HepG2 (cell line): ENCODE data around the gene TCEAL3. TPM values are rescaled to one million over a fixed set of nuclear protein-coding genes. Genes with fewer than 3 reads are reported as not detected.
A peak's percentile ranks its signal among the peaks of the same experiment; 100 is the strongest.

ENCODE experiments used
- CTCF ChIP-seq: sonication (generic); formaldehyde crosslinking; IDR thresholded peaks from 2 replicates; pipeline ENCODE4 v1.5.0; 2020; ENCODE audit warnings: mild to moderate bottlenecking, missing genetic modification reagents, moderate library complexity
- HMGXB4 ChIP-seq, 2 experiments: sonication (generic) in 1 of 2; formaldehyde crosslinking in 1 of 2; IDR thresholded peaks; 2 replicates each; pipeline versions ENCODE4 v1.4.0 to v1.6.1; 2018 to 2020; ENCODE audit warnings: missing genetic modification reagents in 2 of 2, borderline replicate concordance in 1 of 2, low read depth in 1 of 2, mild to moderate bottlenecking in 1 of 2, missing biosample characterization in 1 of 2
- HNRNPLL ChIP-seq: fragments of 200-400 bp; formaldehyde crosslinking; IDR thresholded peaks from 2 replicates; pipeline ENCODE4 v1.6.1; 2017; ENCODE audit warnings: mild to moderate bottlenecking, low read depth, low read length; ENCODE audit not compliant: poor library complexity, severe bottlenecking
- HOXA3 ChIP-seq: sonication (generic); formaldehyde crosslinking; IDR thresholded peaks from 2 replicates; pipeline ENCODE4 v1.5.0; 2020; ENCODE audit warnings: missing genetic modification reagents
- NR2F6 ChIP-seq, 2 experiments: IDR thresholded peaks; 2 replicates each; pipeline ENCODE4 v1.6.1; 2016; ENCODE audit warnings: antibody characterized with exemption in 1 of 2, mild to moderate bottlenecking in 1 of 2
- PCBP1 ChIP-seq: fragments of 200-400 bp; formaldehyde crosslinking; IDR thresholded peaks from 2 replicates; pipeline ENCODE4 v1.6.1; 2017; ENCODE audit warnings: mild to moderate bottlenecking, low read depth, low read length, borderline replicate concordance
- POLR2A ChIP-seq, 2 experiments: IDR thresholded peaks; 2 replicates each; pipeline ENCODE4 v1.6.1; 2011; ENCODE audit warnings: low read depth in 2 of 2, low read length in 2 of 2, mild to moderate bottlenecking in 1 of 2, moderate library complexity in 1 of 2; ENCODE audit not compliant: insufficient read depth in 1 of 2
- RARA ChIP-seq: IDR thresholded peaks from 2 replicates; pipeline ENCODE4 v1.6.1; 2016; ENCODE audit warnings: missing genetic modification reagents, missing compliant biosample characterization
- RBAK ChIP-seq: sonication (generic); formaldehyde crosslinking; IDR thresholded peaks from 2 replicates; pipeline ENCODE4 v1.5.1; 2020; ENCODE audit warnings: mild to moderate bottlenecking, missing genetic modification reagents
- SAP130 ChIP-seq: IDR thresholded peaks from 2 replicates; pipeline ENCODE4 v1.6.1; 2016; ENCODE audit warnings: low read depth
- SATB2 ChIP-seq: sonication (generic); formaldehyde crosslinking; IDR thresholded peaks from 2 replicates; pipeline ENCODE4 v1.5.0; 2020; ENCODE audit warnings: missing genetic modification reagents
- SP5 ChIP-seq: IDR thresholded peaks from 2 replicates; pipeline ENCODE4 v1.6.1; 2016; ENCODE audit warnings: low read depth, borderline replicate concordance
- TAF1 ChIP-seq: sonication (generic); formaldehyde crosslinking; IDR thresholded peaks from 2 replicates; pipeline ENCODE4 v1.4.0; 2020; ENCODE audit warnings: missing genetic modification reagents
- ZBTB14 ChIP-seq: sonication (generic); formaldehyde crosslinking; IDR thresholded peaks from 2 replicates; pipeline ENCODE4 v1.4.0; 2020; ENCODE audit warnings: missing genetic modification reagents
- ZBTB7B ChIP-seq: sonication (generic); formaldehyde crosslinking; IDR thresholded peaks from 2 replicates; pipeline ENCODE4 v1.4.0; 2020; ENCODE audit warnings: missing genetic modification reagents
- ZFP36L1 ChIP-seq: sonication (generic); formaldehyde crosslinking; IDR thresholded peaks from 2 replicates; pipeline ENCODE4 v1.8.0; 2022; ENCODE audit warnings: mild to moderate bottlenecking, missing genetic modification reagents, moderate library complexity
- ZFY ChIP-seq: sonication (generic); formaldehyde crosslinking; IDR thresholded peaks from 2 replicates; pipeline ENCODE4 v1.4.0; 2020; ENCODE audit warnings: missing genetic modification reagents
- ZNF263 ChIP-seq: sonication (generic); formaldehyde crosslinking; IDR thresholded peaks from 2 replicates; pipeline ENCODE4 v1.4.0; 2020; ENCODE audit warnings: missing genetic modification reagents
- ZNF317 ChIP-seq: sonication (generic); formaldehyde crosslinking; IDR thresholded peaks from 2 replicates; pipeline ENCODE4 v1.5.0; 2020; ENCODE audit warnings: mild to moderate bottlenecking, missing genetic modification reagents
- ZNF563 ChIP-seq: sonication (generic); formaldehyde crosslinking; IDR thresholded peaks from 2 replicates; pipeline ENCODE4 v1.8.0; 2022; ENCODE audit warnings: mild to moderate bottlenecking, moderate library complexity, missing genetic modification reagents
- ZNF639 ChIP-seq: conservative IDR thresholded peaks from 2 replicates; pipeline ENCODE4 v1.6.1; 2018; ENCODE audit warnings: missing genetic modification reagents
- ZNF670 ChIP-seq: sonication (generic); formaldehyde crosslinking; IDR thresholded peaks from 2 replicates; pipeline ENCODE4 v1.8.0; 2022; ENCODE audit warnings: mild to moderate bottlenecking, missing genetic modification reagents, borderline replicate concordance
- ZNF773 ChIP-seq: sonication (generic); formaldehyde crosslinking; IDR thresholded peaks from 2 replicates; pipeline ENCODE4 v1.4.0; 2020; ENCODE audit warnings: missing genetic modification reagents, borderline replicate concordance
- polyA plus RNA-seq, 8 experiments: library from polyadenylated mRNA; depleted of rRNA in 3 of 8; stranded (reverse) in 7 of 8; unstranded in 1 of 8; fragments of >200 nt; fragmentation: Illumina TruSeq in 4 of 8; extraction: Trizol in 4 of 8; gene quantifications; 2 replicates each; pipeline versions ENCODE4 v1.2.1 to v1.2.3, GENCODE V29; 2011 to 2016; ENCODE audit warnings: low read depth in 4 of 8, missing spikeins in 1 of 8, mixed read lengths in 1 of 8; ENCODE audit not compliant: insufficient read depth in 1 of 8
- total RNA-seq, 5 experiments: library from RNA; depleted of rRNA; stranded (reverse); fragments of >200 nt; fragmentation: Illumina TruSeq; extraction: Trizol; gene quantifications; 2 replicates each; pipeline ENCODE4 v1.2.3, GENCODE V29; 2016; ENCODE audit warnings: low read depth in 1 of 5

TCEAL3 gene
- total and polyA plus RNA-seq, 2 of the 13 experiments (the other 11 are each of a cell fraction or from before 2014, with no cell fraction given): 0.09 to 0.12 TPM

- TF ChIP-seq SP5 (CRISPR knock-in tag) (0 out of 2 replicates have a peak, but pooled peaks have one; percentile 41), ZBTB7B (CRISPR knock-in tag) (no peak), ZFP36L1 (CRISPR knock-in tag) (no peak), ZNF773 (CRISPR knock-in tag) (no peak), ZBTB14 (CRISPR knock-in tag) (no peak), POLR2A (IDR thresholded peaks at IDR 0.05; ENCODE audit: insufficient read depth in 1 of 2, low read depth in 2 of 2, low read length in 2 of 2) (peak in 1 of 2 experiments; percentile 74; a peak in 2 of 4 replicates), SAP130 (CRISPR knock-in tag) (peak; percentile 59), ZNF670 (CRISPR knock-in tag) (no peak), HOXA3 (CRISPR knock-in tag) (peak; percentile 52; the same call in 1 of the 2 replicates), CTCF (CRISPR knock-in tag) (peak; percentile 67), NR2F6 (IDR thresholded peaks at IDR 0.05) (no peak), NR2F6 (CRISPR knock-in tag; IDR thresholded peaks at IDR 0.05) (no peak), ZNF639 (CRISPR knock-in tag) (no peak), SATB2 (CRISPR knock-in tag) (no peak), PCBP1 (0 out of 2 replicates have a peak, but pooled peaks have one; percentile 53), ZFY (CRISPR knock-in tag) (peak; percentile 90), HNRNPLL (no peak), ZNF317 (CRISPR knock-in tag) (no peak), ZNF263 (peak; percentile 92), HMGXB4 (CRISPR knock-in tag; IDR thresholded peaks at IDR 0.05; ENCODE audit: borderline replicate concordance in 1 of 2, low read depth in 1 of 2) (peak; percentile 27 to 65; a peak in 3 of 4 replicates), TAF1 (0 out of 2 replicates have a peak, but pooled peaks have one; percentile 57), RARA (0 out of 2 replicates have a peak, but pooled peaks have one; percentile 17), RBAK (CRISPR knock-in tag) (no peak), ZNF563 (CRISPR knock-in tag) (0 out of 2 replicates have a peak, but pooled peaks have one; percentile 23)
Measured at GRCh38 chrX:103629318-103630170, 21.8 kb downstream of the TCEAL3 start (continued).
